ENCODE results near the gene STAMBPL1.

Gene STAMBPL1

GRCh38 chr10:88957381-88957780, 77.3 kb downstream of the STAMBPL1 start:
- no peak for DNase-seq

GRCh38 chr10:88958721-88959120, 78.7 kb downstream of the STAMBPL1 start:
- DNase-seq: no peak

- no peak for DNase-seq
Observed at GRCh38 chr10:88960802-88961201, 80.8 kb downstream of the STAMBPL1 start.

GRCh38 chr10:88961266-88961665, 81.2 kb downstream of the STAMBPL1 start:
- no peak for DNase-seq

GRCh38 chr10:88962336-88962735, 82.3 kb downstream of the STAMBPL1 start:
- DNase-seq: no peak

- DNase-seq: no peak
Observed at GRCh38 chr10:88963318-88963717, 83.3 kb downstream of the STAMBPL1 start.

- DNase-seq: no peak
Observed at GRCh38 chr10:88964360-88964759, 84.3 kb downstream of the STAMBPL1 start.

- no peak for DNase-seq
Observed at GRCh38 chr10:88964869-88965415, 84.9 kb downstream of the STAMBPL1 start.

- DNase-seq: no peak
Observed at GRCh38 chr10:88966797-88967196, 86.8 kb downstream of the STAMBPL1 start.

- no peak for DNase-seq
Observed at GRCh38 chr10:88968391-88968790, 88.3 kb downstream of the STAMBPL1 start.

GRCh38 chr10:88971221-88972061, 91.4 kb downstream of the STAMBPL1 start:
- no peak for DNase-seq
